H9 (cell line): ENCODE measurements around the gene SETSIP. TPM values are rescaled to one million over a fixed set of nuclear protein-coding genes. Genes with fewer than 3 reads are reported as not detected.
A peak's percentile ranks its signal among the peaks of the same experiment; 100 is the strongest.

Experiments used
- DNase-seq: peaks from one replicate; pipeline ENCODE4 v3.0.0-alpha.2; 2017
- H2AFZ ChIP-seq: one replicate; pipeline ENCODE4 v1.6.1; 2013; ENCODE audit warnings: mild to moderate bottlenecking, low read length, control low read depth, moderate library complexity
- H2AK5ac ChIP-seq: 2 replicates; pipeline ENCODE4 v1.6.1; 2013; ENCODE audit warnings: low read length, control low read depth, mixed read lengths; ENCODE audit not compliant: insufficient read length
- H2BK120ac ChIP-seq: one replicate; pipeline ENCODE4 v1.6.1; 2013; ENCODE audit warnings: low read depth, mild to moderate bottlenecking, low read length, control low read depth, inconsistent platforms; ENCODE audit not compliant: poor library complexity, severe bottlenecking
- H2BK12ac ChIP-seq: 2 replicates; pipeline ENCODE4 v1.6.1; 2013; ENCODE audit warnings: low read length, control low read depth, mixed read lengths, low read depth; ENCODE audit not compliant: insufficient read length
- H2BK15ac ChIP-seq: 2 replicates; pipeline ENCODE4 v1.6.1; 2013; ENCODE audit warnings: low read depth, low read length, control low read depth
- H2BK20ac ChIP-seq: one replicate; pipeline ENCODE4 v1.6.1; 2013; ENCODE audit warnings: low read depth, mild to moderate bottlenecking, low read length, control low read depth, inconsistent platforms; ENCODE audit not compliant: poor library complexity, severe bottlenecking
- H2BK5ac ChIP-seq: 2 replicates; pipeline ENCODE4 v1.6.1; 2013; ENCODE audit warnings: low read length, control low read depth, mixed read lengths; ENCODE audit not compliant: insufficient read length
- H3K14ac ChIP-seq: 2 replicates; pipeline ENCODE4 v1.6.1; 2013; ENCODE audit warnings: low read length, control low read depth; ENCODE audit not compliant: insufficient read depth
- H3K18ac ChIP-seq: 2 replicates; pipeline ENCODE4 v1.6.1; 2013; ENCODE audit warnings: low read depth, mild to moderate bottlenecking, mixed read lengths, low read length, control low read depth; ENCODE audit not compliant: insufficient read length
- H3K23ac ChIP-seq: 2 replicates; pipeline ENCODE4 v1.6.1; 2013; ENCODE audit warnings: low read length, control low read depth, mixed read lengths, low read depth; ENCODE audit not compliant: insufficient read length
- H3K23me2 ChIP-seq: 2 replicates; pipeline ENCODE4 v1.6.1; 2013; ENCODE audit warnings: low read depth, mild to moderate bottlenecking, mixed read lengths, low read length, control low read depth; ENCODE audit not compliant: insufficient read length, poor library complexity, severe bottlenecking
- H3K27ac ChIP-seq: 2 replicates; pipeline ENCODE4 v1.5.1; 2013; ENCODE audit warnings: low read length, control low read depth, mixed read lengths, low read depth; ENCODE audit not compliant: insufficient read length
- H3K27me3 ChIP-seq: 2 replicates; pipeline ENCODE4 v1.6.1; 2013; ENCODE audit warnings: low read length, control low read depth, inconsistent platforms; ENCODE audit not compliant: insufficient read depth
- H3K4ac ChIP-seq: 2 replicates; pipeline ENCODE4 v1.6.1; 2013; ENCODE audit warnings: low read depth, mild to moderate bottlenecking, control low read depth, inconsistent platforms, low read length, moderate library complexity
- H3K4me1 ChIP-seq: 2 replicates; pipeline ENCODE4 v1.6.1; 2013; ENCODE audit warnings: low read length, control low read depth, inconsistent platforms; ENCODE audit not compliant: insufficient read depth
- H3K4me2 ChIP-seq: 2 replicates; pipeline ENCODE4 v1.6.1; 2013; ENCODE audit warnings: low read length, control low read depth, mixed read lengths; ENCODE audit not compliant: insufficient read length, insufficient read depth
- H3K56ac ChIP-seq: 2 replicates; pipeline ENCODE4 v1.6.1; 2013; ENCODE audit warnings: low read depth, mild to moderate bottlenecking, mixed read lengths, low read length, control low read depth; ENCODE audit not compliant: insufficient read length
- H3K79me1 ChIP-seq: 2 replicates; pipeline ENCODE4 v1.6.1; 2013; ENCODE audit warnings: low read depth, mild to moderate bottlenecking, moderate library complexity, low read length, control low read depth, inconsistent platforms; ENCODE audit not compliant: insufficient read depth, poor library complexity, severe bottlenecking
- H3K79me2 ChIP-seq: 2 replicates; pipeline ENCODE4 v1.6.1; 2013; ENCODE audit warnings: low read length, control low read depth, inconsistent platforms; ENCODE audit not compliant: insufficient read depth
- H3K9ac ChIP-seq: 2 replicates; pipeline ENCODE4 v1.6.1; 2013; ENCODE audit warnings: low read length, control low read depth, mixed read lengths; ENCODE audit not compliant: insufficient read length; ENCODE audit errors: extremely low read depth
- H3K9me3 ChIP-seq: one replicate; pipeline ENCODE4 v1.6.1; 2013; ENCODE audit warnings: low read depth, low read length, inconsistent platforms; ENCODE audit not compliant: control insufficient read depth
- H3T11ph ChIP-seq: one replicate; pipeline ENCODE4 v1.6.1; 2013; ENCODE audit warnings: mild to moderate bottlenecking, low read length, control low read depth, inconsistent platforms
- H4K20me1 ChIP-seq: one replicate; pipeline ENCODE4 v1.6.1; 2013; ENCODE audit not compliant: control insufficient read depth, insufficient read length, insufficient read depth
- H4K5ac ChIP-seq: 2 replicates; pipeline ENCODE4 v1.6.1; 2013; ENCODE audit warnings: low read depth, mild to moderate bottlenecking, mixed read lengths, low read length, control low read depth; ENCODE audit not compliant: insufficient read length
- H4K8ac ChIP-seq: replicated peaks from 2 replicates; pipeline ENCODE4 v1.6.1; 2013; ENCODE audit warnings: low read length, control low read depth, mixed read lengths, low read depth; ENCODE audit not compliant: insufficient read length
- H4K91ac ChIP-seq: 2 replicates; pipeline ENCODE4 v1.6.1; 2013; ENCODE audit warnings: low read depth, mild to moderate bottlenecking, moderate library complexity, mixed read lengths, low read length, control low read depth; ENCODE audit not compliant: insufficient read length
- H3K27ac Mint-ChIP-seq, 3 experiments: 2 replicates in 2 of 3; 3 replicates in 1 of 3; pipeline ENCODE4 v1.8.0; 2020 to 2021; ENCODE audit warnings: mixed read lengths in 3 of 3, mild to moderate bottlenecking in 1 of 3, moderate library complexity in 1 of 3
- H3K27me3 Mint-ChIP-seq: 2 replicates; pipeline ENCODE4 v1.8.0; 2021; ENCODE audit warnings: low read depth, mild to moderate bottlenecking, moderate library complexity, mixed read lengths
- H3K36me3 Mint-ChIP-seq, 3 experiments: 2 replicates in 2 of 3; 3 replicates in 1 of 3; pipeline ENCODE4 v1.8.0; 2020 to 2021; ENCODE audit warnings: low read depth in 3 of 3, mixed read lengths in 3 of 3; ENCODE audit not compliant: insufficient read depth in 1 of 3
- H3K4me1 Mint-ChIP-seq, 2 experiments: 2 replicates each; pipeline ENCODE4 v1.8.0; 2020; ENCODE audit warnings: mixed read lengths in 2 of 2
- H3K4me3 Mint-ChIP-seq, 2 experiments: 2 replicates in 1 of 2; 3 replicates in 1 of 2; pipeline ENCODE4 v1.8.0; 2020 to 2021; ENCODE audit warnings: mild to moderate bottlenecking in 2 of 2, mixed read lengths in 2 of 2, moderate library complexity in 1 of 2
- H3K9me3 Mint-ChIP-seq, 2 experiments: 2 replicates in 1 of 2; 3 replicates in 1 of 2; pipeline ENCODE4 v1.8.0; 2020; ENCODE audit warnings: mild to moderate bottlenecking in 2 of 2, mixed read lengths in 2 of 2, moderate library complexity in 1 of 2
- WGBS: extraction: QIAGEN DNeasy Blood & Tissue Kit; methylation state at CpG from one replicate; pipeline ENCODE4 v1.1.7; 2013; ENCODE audit warnings: missing lambda C conversion rate, low lambda C conversion rate, mixed read lengths; ENCODE audit not compliant: insufficient read length; ENCODE audit errors: extremely low coverage; 5-methylcytosine and 5-hydroxymethylcytosine counted together
- total RNA-seq: library from RNA; stranded (reverse); gene quantifications from 2 replicates; pipeline ENCODE4 v1.2.1, GENCODE V29; 2021
- TF ChIP-seq, protein P1 (sequence below): fragments of 200-600 bp; sonication (generic); conservative IDR thresholded peaks from 3 replicates; pipeline ENCODE4 v1.8.0; 2021; ENCODE audit warnings: antibody characterized with exemption, mild to moderate bottlenecking

SETSIP gene
- total RNA-seq, 1 experiment from 2014 or later = 0.35 TPM

DNA sequence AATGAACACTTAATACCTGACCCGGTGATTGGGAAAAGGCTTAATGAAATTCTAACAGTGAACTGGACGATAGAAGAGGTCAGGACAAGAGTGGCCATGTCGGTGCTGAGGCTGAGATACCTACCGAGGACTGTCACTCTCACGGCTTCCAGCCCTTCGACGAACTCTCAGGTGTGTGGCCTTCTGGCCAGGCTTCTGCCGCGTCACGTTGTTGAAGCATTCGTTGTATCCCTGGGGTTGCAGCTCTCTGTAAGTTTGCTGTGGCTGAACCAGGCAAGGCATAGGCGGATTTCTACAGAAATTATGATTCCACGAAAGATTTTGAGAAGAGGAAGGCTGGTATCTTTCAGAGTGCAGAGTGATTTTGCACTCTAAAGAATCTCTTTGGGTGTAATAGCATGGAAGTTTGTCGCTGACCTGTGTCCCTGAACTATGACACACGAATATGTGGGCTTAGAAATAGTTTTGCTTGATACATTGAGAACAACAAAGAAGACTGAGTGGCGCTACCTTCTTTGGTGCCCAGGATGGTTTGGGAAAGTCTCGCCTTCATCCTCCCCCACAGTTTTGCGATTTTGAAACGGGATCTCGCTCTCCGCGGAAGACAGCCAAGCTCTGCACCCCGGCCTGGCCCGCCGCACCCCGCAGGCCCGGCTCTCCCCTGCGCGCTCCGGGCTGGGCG, 45.8 kb downstream of the SETSIP start:
- no peaks in the 10 kb centered on the region for H3K79me2 ChIP-seq
- H3K4me1 Mint-ChIP-seq = peaks cover 12 to 14% of the 10 kb centered on the region in 2 experiments
- no peaks in the 10 kb centered on the region for H3K9me3 ChIP-seq
- peak overlapping the region; percentile 68 to 82 for H3K4me3 Mint-ChIP-seq
- no peaks in the 10 kb centered on the region for H3K79me1 ChIP-seq
- H3K56ac ChIP-seq = no peak overlapping the region
- no peak overlapping the region for H3T11ph ChIP-seq
- WGBS = no CpG with 5 or more reads among the region's 31 CpGs
- peaks cover 18% of the 10 kb centered on the region for H3K27me3 Mint-ChIP-seq
- H3K4me2 ChIP-seq = peak overlapping the region; percentile 61
- H2BK15ac ChIP-seq = no peak overlapping the region
- no peak overlapping the region for H3K27ac ChIP-seq
- no peak overlapping the region for H2AFZ ChIP-seq
- H4K20me1 ChIP-seq = no peaks in the 10 kb centered on the region
- no peak overlapping the region for H2AK5ac ChIP-seq
- TF ChIP-seq, protein P1, sequence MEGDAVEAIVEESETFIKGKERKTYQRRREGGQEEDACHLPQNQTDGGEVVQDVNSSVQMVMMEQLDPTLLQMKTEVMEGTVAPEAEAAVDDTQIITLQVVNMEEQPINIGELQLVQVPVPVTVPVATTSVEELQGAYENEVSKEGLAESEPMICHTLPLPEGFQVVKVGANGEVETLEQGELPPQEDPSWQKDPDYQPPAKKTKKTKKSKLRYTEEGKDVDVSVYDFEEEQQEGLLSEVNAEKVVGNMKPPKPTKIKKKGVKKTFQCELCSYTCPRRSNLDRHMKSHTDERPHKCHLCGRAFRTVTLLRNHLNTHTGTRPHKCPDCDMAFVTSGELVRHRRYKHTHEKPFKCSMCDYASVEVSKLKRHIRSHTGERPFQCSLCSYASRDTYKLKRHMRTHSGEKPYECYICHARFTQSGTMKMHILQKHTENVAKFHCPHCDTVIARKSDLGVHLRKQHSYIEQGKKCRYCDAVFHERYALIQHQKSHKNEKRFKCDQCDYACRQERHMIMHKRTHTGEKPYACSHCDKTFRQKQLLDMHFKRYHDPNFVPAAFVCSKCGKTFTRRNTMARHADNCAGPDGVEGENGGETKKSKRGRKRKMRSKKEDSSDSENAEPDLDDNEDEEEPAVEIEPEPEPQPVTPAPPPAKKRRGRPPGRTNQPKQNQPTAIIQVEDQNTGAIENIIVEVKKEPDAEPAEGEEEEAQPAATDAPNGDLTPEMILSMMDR = no peak
- H3K4ac ChIP-seq = no peak overlapping the region
- H3K18ac ChIP-seq = no peak overlapping the region
- peaks cover 11 to 18% (median 12%) of the 10 kb centered on the region in 3 experiments; a peak in 6 of 7 replicates for H3K36me3 Mint-ChIP-seq
- H2BK12ac ChIP-seq = no peak overlapping the region
- H2BK20ac ChIP-seq = no peak overlapping the region
- H2BK120ac ChIP-seq = no peak overlapping the region
- H3K23ac ChIP-seq = no peak overlapping the region
- DNase-seq = peak; percentile 40
- peaks cover 15 to 16% of the 10 kb centered on the region in 2 experiments; a peak in 4 of 5 replicates for H3K9me3 Mint-ChIP-seq
- peaks cover 11% of the 10 kb centered on the region for H3K23me2 ChIP-seq
- H4K8ac ChIP-seq = no peak overlapping the region
- no peak overlapping the region for H3K14ac ChIP-seq
- H4K91ac ChIP-seq = no peak overlapping the region
- no peak overlapping the region for H4K5ac ChIP-seq
- H3K9ac ChIP-seq = no peak overlapping the region
- no peak overlapping the region for H3K27ac Mint-ChIP-seq
- no peaks in the 10 kb centered on the region; the same call in 1 of the 2 replicates for H3K27me3 ChIP-seq
- no peak overlapping the region for H2BK5ac ChIP-seq
- H3K4me1 ChIP-seq = no peaks in the 10 kb centered on the region; the same call in 1 of the 2 replicates
